ENCODE measurements around the gene CLEC18C.
"Not testable (repeated sequence)": the region's sequence is repeated elsewhere in the genome, so short reads cannot be mapped to it uniquely, and the experiment has no call there.

The CLEC18C gene

DNA sequence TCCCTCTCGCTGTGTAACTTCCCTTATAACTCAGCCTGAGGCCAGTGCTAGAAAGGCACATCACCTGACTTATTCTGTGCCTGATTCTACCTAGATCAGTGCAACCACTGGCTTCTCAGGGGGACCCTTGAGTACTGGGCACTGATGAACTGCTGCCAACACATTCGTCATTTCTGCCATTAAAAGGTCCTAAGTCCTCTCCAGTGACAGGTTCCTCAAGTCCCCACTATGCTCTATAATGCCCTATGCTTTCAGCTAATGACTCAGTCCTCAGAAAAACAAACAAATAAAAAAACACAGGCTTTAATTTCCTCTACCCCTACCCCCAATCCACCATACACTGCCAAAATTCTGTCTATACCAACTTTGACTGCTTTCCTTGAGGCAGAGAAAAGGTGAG is 49.6 kb downstream of the CLEC18C start:
- H3K27ac ChIP-seq (replicated peaks); H3K27me3 ChIP-seq (ENCODE audit: insufficient read depth, poor library complexity, severe bottlenecking); DNase-seq (ENCODE audit: low read depth in 1 of 2, low spot score in 1 of 2); H3K4me3 ChIP-seq (replicated peaks; ENCODE audit: insufficient read depth, low read length): not testable (repeated sequence)

DNA sequence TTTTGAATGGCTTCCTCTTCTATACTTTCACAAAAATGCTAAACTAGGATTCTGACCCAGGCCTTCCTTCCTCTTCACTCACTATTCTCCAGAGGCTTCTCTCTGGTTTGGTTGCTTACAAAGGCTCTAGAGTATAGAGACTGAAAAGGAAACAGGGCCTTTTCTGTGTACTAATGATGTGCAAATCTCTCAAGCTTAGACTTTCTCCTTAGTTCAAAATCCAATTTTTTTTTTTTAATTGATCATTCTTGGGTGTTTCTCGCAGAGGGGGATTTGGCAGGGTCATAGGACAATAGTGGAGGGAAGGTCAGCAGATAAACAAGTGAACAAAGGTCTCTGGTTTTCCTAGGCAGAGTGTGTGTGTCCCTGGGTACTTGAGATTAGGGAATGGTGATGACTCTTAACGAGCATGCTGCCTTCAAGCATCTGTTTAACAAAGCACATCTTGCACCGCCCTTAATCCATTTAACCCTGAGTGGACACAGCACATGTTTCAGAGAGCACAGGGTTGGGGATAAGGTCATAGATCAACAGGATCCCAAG is 50.5 kb downstream of the CLEC18C start:
- DNase-seq (ENCODE audit: low read depth in 1 of 2, low spot score in 1 of 2) = not testable (repeated sequence)

DNA sequence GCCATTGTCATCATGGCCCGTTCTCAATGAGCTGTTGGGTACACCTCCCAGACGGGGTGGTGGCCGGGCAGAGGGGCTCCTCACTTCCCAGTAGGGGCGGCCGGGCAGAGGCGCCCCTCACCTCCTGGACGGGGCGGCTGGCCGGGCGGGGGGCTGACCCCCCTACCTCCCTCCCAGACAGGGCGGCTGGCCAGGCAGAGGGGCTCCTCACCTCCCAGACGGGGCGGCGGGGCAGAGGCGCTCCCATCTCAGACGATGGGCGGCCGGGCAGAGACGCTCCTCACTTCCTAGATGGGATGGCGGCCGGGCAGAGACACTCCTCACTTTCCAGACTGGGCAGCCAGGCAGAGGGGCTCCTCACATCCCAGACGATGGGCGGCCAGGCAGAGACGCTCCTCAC is 51.1 kb downstream of the CLEC18C start:
- not testable (repeated sequence) for DNase-seq (ENCODE audit: low read depth in 1 of 2, low spot score in 1 of 2); H3K4me3 ChIP-seq (replicated peaks; ENCODE audit: insufficient read depth, low read length); H3K27ac ChIP-seq (replicated peaks); H3K27me3 ChIP-seq (ENCODE audit: insufficient read depth, poor library complexity, severe bottlenecking)

More for the DNA sequence above, 50.5 kb downstream of the CLEC18C start:
- not testable (repeated sequence) for H3K27me3 ChIP-seq (ENCODE audit: insufficient read depth, poor library complexity, severe bottlenecking); H3K27ac ChIP-seq (replicated peaks); H3K4me3 ChIP-seq (replicated peaks; ENCODE audit: insufficient read depth, low read length)

DNA sequence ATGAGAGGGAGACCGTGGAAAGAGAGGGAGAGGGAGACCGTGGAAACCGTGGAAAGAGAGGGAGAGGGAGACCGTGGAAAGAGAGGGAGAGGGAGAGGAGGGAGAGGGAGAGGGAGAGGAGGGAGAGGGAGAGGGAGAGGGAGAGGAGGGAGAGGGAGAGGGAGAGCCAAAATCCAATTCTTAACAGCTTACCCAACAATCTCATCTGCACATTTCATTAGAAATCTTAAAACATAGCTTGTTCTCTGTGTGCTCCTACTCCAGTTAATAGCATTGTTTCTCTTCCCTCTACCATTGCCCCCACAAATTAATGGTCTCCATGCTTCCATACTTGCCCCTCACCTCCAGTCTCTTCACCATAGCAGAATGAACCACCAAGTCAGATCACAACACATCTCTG is 51.8 kb downstream of the CLEC18C start:
- not testable (repeated sequence) for H3K27ac ChIP-seq (replicated peaks); H3K4me3 ChIP-seq (replicated peaks; ENCODE audit: insufficient read depth, low read length); H3K27me3 ChIP-seq (ENCODE audit: insufficient read depth, poor library complexity, severe bottlenecking); DNase-seq (ENCODE audit: low read depth in 1 of 2, low spot score in 1 of 2)

DNA sequence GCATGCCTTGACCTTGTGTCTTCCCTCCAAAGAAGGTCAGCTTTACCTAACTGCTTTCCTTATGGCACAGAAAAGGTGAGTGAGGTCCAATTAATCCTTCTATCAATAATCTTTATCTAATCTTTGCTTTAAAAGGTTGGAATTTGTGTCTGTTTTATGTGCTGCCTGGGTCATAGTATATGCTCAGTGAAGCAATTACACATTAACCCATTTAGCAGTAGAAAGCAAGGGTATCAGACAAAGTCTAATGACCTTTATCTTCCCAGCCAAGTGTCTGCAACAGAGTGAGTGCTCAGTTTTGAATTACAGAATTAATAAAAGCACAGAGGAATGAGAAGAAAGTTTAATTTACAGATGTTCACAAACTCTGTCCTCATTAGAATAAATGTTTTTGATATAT is 52.4 kb downstream of the CLEC18C start:
- H3K4me3 ChIP-seq (replicated peaks; ENCODE audit: insufficient read depth, low read length); DNase-seq (ENCODE audit: low read depth in 1 of 2, low spot score in 1 of 2); H3K27me3 ChIP-seq (ENCODE audit: insufficient read depth, poor library complexity, severe bottlenecking); H3K27ac ChIP-seq (replicated peaks): not testable (repeated sequence)

DNA sequence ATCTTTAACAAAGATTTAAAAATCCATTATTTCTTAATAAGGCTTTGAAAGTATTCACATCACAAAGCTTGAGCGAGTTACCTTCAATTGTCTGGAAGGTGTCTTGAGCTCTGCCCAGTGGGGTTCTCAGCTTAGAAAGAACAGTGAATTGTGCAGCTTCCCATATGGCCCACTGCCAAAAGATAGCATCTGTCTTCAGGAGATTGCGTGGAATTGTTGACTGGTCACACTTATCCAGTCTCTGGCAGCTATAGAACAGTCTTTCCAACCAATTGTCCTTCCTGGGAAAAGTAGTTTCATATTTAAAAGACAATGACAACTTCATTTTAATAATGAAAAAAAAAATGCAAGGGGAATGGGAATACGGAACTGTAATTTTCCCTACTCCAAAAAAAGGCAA is 58.2 kb downstream of the CLEC18C start:
- not testable (repeated sequence) for DNase-seq (ENCODE audit: low read depth in 1 of 2, low spot score in 1 of 2); H3K27me3 ChIP-seq (ENCODE audit: insufficient read depth, poor library complexity, severe bottlenecking); H3K4me3 ChIP-seq (replicated peaks; ENCODE audit: insufficient read depth, low read length); H3K27ac ChIP-seq (replicated peaks)

Data from HL-60 (cell line).